Activated CD8-positive, alpha-beta memory T cell treated with anti-CD3 and anti-CD28 coated beads, Interleukin-2, amount 10 ng/mL, durations not matched to agents 7 days and 5 days (primary cell): Measurements from ENCODE around the gene SDCBP2. TPM values are rescaled to one million over a fixed set of nuclear protein-coding genes. Genes with fewer than 3 reads are reported as not detected.

Experiments
- ATAC-seq: fragments of 150-1000 bp; cut with Tn5 transposase; one replicate; pipeline ENCODE4 v1.10.0; 2021; ENCODE audit warnings: moderate library complexity
- CTCF ChIA-PET: fragments of 350-600 bp; sonication (Branson Sonifier 250); formaldehyde crosslinking; loops from one replicate; lab custom pipeline; 2021; ENCODE audit warnings: antibody characterized with exemption; lab: Charles Lee
- DNase-seq: peaks from one replicate; pipeline ENCODE4 v3.0.0-alpha.2; 2020
- H3K27ac Mint-ChIP-seq: one replicate; pipeline ENCODE4 v1.8.0; 2021; ENCODE audit warnings: mild to moderate bottlenecking, mixed read lengths
- H3K27me3 Mint-ChIP-seq: one replicate; pipeline ENCODE4 v1.8.0; 2021; ENCODE audit warnings: mixed read lengths
- H3K36me3 Mint-ChIP-seq: one replicate; pipeline ENCODE4 v1.8.0; 2021; ENCODE audit warnings: mild to moderate bottlenecking, mixed read lengths
- H3K4me1 Mint-ChIP-seq: one replicate; pipeline ENCODE4 v1.8.0; 2021; ENCODE audit warnings: mixed read lengths
- H3K4me3 Mint-ChIP-seq: one replicate; pipeline ENCODE4 v1.8.0; 2021; ENCODE audit warnings: mild to moderate bottlenecking, moderate library complexity, mixed read lengths
- H3K9me3 Mint-ChIP-seq: one replicate; pipeline ENCODE4 v1.8.0; 2022; ENCODE audit warnings: low read depth, mixed read lengths
- total RNA-seq, 2 experiments: library from RNA; stranded (reverse); gene quantifications; one replicate each; pipeline ENCODE4 v1.2.3, GENCODE V29; 2021

SDCBP2 gene
- total RNA-seq, 2 experiments from 2014 or later = 2.1 to 4.3 TPM

DNA sequence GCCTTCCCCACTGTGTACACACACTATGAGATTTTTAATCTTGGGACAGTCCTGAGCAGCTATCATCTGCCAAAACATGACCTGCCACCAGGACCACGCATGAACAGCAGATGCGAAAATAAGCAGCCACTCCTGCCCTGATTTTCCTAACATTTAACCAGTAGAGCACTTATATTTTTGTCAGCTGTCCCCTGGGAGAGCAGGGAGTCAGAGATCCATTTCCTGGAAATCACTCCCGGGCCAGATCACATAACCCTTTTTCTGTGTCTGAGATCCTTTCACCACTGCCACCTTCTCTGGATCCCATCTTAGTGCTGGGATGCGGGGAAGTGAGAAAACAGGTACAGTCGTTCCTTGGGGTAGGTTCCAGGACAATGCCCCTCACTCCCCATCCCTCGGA lies 5.7 kb downstream of the SDCBP2 start:
- Mint-ChIP-seq H3K4me3 (no peak overlapping the region), H3K4me1 (peaks cover 8% of the 10 kb centered on the region), H3K27me3 (no peaks in the 10 kb centered on the region), H3K27ac (no peak overlapping the region), H3K36me3 (peaks cover 3% of the 10 kb centered on the region), H3K9me3 (no peaks in the 10 kb centered on the region)
- CTCF ChIA-PET = interaction anchor here (4.7 kb wide), 1 partner anchor 114 kb away, joined by 21 read pairs; no protein-coding TSS in a partner anchor
- ATAC-seq (no peak), DNase-seq (no peak)

DNA sequence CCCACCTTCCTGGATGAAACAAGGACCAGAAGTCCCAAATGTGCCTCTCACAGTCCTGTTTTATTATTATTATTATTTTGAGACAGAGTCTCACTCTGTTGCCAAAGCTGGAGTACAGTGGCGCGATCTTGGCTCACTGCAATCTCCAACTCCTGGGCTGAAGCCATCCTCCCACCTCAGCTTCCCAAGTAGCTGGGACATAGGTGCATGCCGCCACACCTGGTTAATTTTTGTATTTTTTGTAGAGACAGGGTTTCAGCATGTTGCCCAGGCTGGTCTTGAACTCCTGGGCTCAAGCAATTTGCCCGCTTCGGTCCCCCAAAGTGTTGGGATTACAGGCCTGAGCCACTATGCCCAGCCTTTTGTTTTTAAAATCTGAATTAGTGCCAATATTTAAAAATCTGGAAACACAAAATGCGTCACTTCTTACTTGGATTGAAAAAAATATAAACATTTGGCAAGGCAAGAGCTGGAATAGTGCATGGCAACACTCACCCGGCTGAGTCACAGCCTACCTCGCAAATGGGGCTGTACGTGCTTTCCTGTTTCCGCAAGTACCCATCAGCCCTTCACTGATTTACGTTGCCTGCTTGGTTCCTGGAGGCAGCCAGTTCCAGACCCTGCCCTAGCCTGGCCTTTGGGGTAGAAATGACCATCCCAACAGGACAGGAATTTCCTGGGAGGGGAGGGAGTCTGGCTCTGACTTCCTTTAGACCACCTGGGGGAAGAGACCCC lies 6.3 kb downstream of the SDCBP2 start:
- Mint-ChIP-seq H3K27ac (no peak overlapping the region), H3K27me3 (no peaks in the 10 kb centered on the region), H3K9me3 (no peaks in the 10 kb centered on the region), H3K4me3 (no peak overlapping the region), H3K4me1 (peaks cover 14% of the 10 kb centered on the region), H3K36me3 (peaks cover 3% of the 10 kb centered on the region)
- ATAC-seq = no peak
- no peak for DNase-seq
- CTCF ChIA-PET = interaction anchor here (0.7 to 4.7 kb wide), 5 partner anchors 10 to 115 kb away, joined by 3 to 21 read pairs (median 4); no protein-coding TSS in a partner anchor

DNA sequence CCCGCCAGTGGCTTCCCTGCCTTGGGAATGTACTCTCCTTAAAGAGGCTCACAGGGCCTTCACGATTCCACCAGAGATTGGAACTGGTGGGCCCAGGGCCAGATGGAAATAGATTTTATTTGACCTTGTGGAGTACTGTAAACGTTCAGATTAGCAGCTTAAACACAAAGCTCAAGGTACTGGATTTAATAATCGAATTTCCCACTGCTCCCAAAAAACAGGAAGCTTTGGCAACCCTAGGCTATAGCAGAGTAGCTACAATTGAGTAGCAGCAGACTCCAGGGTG lies 7.3 kb downstream of the SDCBP2 start:
- Mint-ChIP-seq H3K4me1 (peaks cover 23% of the 10 kb centered on the region), H3K4me3 (no peak overlapping the region), H3K9me3 (no peaks in the 10 kb centered on the region), H3K36me3 (peaks cover 3% of the 10 kb centered on the region), H3K27me3 (no peaks in the 10 kb centered on the region), H3K27ac (no peak overlapping the region)
- ATAC-seq = no peak
- CTCF ChIA-PET = interaction anchor here (0.7 to 4.7 kb wide), 5 partner anchors 9 to 116 kb away, joined by 3 to 21 read pairs (median 4); no protein-coding TSS in a partner anchor
- DNase-seq = no peak

DNA sequence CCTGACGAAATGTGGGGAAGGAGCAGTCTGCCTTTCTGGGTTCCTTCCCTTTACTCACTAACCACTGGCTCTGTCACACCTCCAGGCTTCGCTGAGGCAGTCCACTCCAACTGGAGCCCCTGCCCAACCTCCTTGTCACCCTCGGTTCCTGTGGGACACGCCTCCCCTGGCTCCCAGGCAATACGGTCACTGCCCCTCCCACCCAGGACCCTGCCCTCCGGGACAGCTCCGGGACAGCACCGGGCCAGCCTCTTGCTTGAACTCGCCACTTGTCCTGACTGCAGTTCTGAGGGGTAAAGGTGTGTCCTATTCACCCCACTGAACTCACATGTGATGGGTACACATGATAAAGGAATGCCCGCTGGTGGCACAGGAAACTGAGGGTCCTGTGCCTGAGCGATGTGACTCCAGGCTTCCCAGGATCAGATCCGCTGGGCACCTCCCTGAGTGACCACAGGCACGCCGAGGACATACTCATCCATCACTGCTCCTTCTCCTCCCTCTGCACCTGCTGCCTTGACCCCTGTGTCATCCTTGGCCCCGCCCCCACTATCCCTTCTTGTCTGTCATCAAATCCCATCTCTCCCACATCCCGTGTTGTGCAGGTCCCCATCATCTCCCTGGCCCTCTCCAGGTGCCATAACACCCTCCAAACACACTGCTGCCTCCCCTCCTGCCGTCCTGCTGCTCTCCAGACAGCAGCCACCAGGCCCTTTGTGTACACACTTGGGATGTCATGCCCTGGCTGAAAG lies 7.9 kb downstream of the SDCBP2 start:
- DNase-seq (no peak), ATAC-seq (no peak)
- no peaks in the 10 kb centered on the region for H3K9me3 Mint-ChIP-seq
- H3K36me3 Mint-ChIP-seq = peaks cover 3% of the 10 kb centered on the region
- H3K4me1 Mint-ChIP-seq = peaks cover 23% of the 10 kb centered on the region
- no peak overlapping the region for H3K27ac Mint-ChIP-seq
- no peaks in the 10 kb centered on the region for H3K27me3 Mint-ChIP-seq
- no peak overlapping the region for H3K4me3 Mint-ChIP-seq
- CTCF ChIA-PET = interaction anchor here (1.0 to 4.7 kb wide), 2 partner anchors 8 to 117 kb away, joined by 6 to 21 read pairs; no protein-coding TSS in a partner anchor

DNA sequence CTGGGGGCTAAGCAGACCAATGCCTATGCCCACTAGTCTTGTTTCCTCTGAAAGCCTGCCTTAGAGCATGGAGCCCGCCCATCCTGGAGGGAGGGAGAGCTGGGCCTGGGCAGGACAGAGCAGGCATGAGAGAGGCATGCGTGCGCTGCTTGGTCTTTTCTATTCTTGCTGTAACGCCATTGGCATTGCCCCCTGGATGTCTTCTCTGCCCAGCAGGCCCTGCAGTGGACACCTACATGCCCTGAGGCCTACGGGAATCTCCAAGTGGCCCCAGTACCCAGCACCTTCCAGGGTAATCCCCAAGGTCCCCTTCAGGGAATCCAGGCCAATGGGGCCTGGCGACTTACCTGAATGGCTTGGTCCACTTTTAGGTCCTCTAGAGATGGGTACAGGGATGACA lies 8.9 kb downstream of the SDCBP2 start:
- CTCF ChIA-PET = interaction anchor here (1.9 kb wide), 1 partner anchor 117 kb away, joined by 4 read pairs; no protein-coding TSS in a partner anchor
- Mint-ChIP-seq H3K4me1 (peaks cover 23% of the 10 kb centered on the region), H3K9me3 (no peaks in the 10 kb centered on the region), H3K4me3 (no peak overlapping the region), H3K36me3 (peaks cover 3% of the 10 kb centered on the region), H3K27me3 (peaks cover 1% of the 10 kb centered on the region), H3K27ac (no peak overlapping the region)
- ATAC-seq = no peak
- no peak for DNase-seq

DNA sequence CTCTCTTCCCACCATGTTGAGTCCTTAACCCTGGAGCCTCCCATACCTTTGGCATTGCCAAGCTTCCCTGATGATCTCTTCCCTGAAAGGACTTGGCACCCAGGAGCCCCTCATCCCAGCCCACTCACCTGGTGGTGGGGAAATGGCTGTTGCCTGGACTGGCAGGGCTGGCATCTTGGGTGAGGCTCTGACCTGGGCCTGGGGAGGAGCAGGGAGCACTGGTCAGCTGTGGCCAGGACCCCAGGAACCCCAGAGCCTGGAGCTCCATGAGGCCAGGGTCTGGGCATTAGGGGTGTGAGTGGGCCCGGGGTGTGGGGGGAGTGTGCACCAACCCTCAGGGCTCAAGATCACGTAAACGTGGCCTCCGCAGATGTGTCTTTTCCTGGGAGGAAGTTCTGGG lies 9.5 kb downstream of the SDCBP2 start:
- ATAC-seq = no peak

DNA sequence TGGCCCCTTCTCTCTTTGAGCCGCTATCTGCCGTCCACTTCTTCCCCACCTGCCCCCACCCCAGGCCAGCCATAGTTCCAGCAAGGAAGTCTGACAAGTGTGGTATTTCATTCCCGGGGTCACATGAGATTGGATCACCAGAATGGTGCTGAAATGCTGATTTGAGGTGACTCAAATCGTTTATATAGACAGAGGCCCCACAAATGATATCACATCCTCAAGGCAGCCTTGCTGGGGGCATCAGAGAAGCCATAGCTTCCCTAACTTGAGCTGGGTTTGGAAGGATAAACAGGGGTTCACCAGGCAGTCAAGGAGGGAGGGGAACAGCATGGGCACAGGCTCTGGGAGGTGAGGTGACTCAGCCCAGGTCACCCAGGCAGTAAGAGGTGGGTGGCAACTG lies 9.9 kb downstream of the SDCBP2 start:
- H3K4me3 Mint-ChIP-seq = no peak overlapping the region

More for the DNA sequence above, 9.5 kb downstream of the SDCBP2 start:
- Mint-ChIP-seq H3K4me1 (peaks cover 23% of the 10 kb centered on the region), H3K27me3 (peaks cover 4% of the 10 kb centered on the region), H3K36me3 (peaks cover 3% of the 10 kb centered on the region), H3K9me3 (no peaks in the 10 kb centered on the region), H3K27ac (no peak overlapping the region), H3K4me3 (no peak overlapping the region)
- no peak for DNase-seq
- CTCF ChIA-PET = interaction anchor here (1.9 kb wide), 1 partner anchor 118 kb away, joined by 4 read pairs; no protein-coding TSS in a partner anchor

DNA sequence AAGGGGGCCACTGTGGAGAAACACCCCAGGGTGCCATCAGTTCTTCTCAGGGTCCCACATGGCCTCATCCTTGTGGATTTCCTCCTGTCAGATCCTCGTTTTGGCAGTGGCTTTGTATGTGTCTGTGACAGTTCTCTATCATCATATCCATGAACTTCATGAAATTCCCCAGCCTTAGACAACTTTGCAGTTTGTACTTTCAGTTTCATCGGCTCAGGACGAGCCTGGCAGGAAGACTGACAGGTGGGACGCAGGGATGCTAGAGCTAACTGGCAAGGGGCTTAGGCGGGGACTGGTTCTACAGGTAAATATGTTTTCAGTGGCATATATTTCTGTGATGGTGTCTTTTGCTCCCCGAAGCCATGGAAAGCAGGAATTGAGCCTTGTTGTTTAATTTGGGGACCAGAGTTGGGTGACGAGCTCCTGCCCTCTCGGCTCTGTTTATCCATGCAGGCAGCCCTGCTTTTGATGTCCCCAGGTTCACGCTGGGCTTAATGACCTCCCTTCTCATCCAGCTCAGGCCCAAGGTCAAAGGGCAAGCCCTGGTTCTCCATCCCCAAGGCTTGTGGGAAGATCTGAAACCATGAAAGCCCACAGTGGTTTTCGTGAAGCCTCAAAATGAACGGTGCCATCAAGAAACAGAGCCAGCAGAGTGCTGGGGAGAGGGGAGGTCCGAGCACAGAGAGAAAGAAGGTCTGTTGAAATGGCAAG lies 11.2 kb downstream of the SDCBP2 start:
- DNase-seq (no peak), ATAC-seq (no peak)
- CTCF ChIA-PET = interaction anchor here (1.8 to 4.3 kb wide), 2 partner anchors 10 to 119 kb away, joined by 4 to 41 read pairs; no protein-coding TSS in a partner anchor
- H3K9me3 Mint-ChIP-seq = no peaks in the 10 kb centered on the region
- peaks cover 4% of the 10 kb centered on the region for H3K27me3 Mint-ChIP-seq
- peaks cover 3% of the 10 kb centered on the region for H3K36me3 Mint-ChIP-seq
- H3K4me3 Mint-ChIP-seq = no peak overlapping the region
- H3K27ac Mint-ChIP-seq = no peak overlapping the region
- peaks cover 26% of the 10 kb centered on the region for H3K4me1 Mint-ChIP-seq

More for the DNA sequence above, 9.9 kb downstream of the SDCBP2 start:
- Mint-ChIP-seq H3K27ac (no peak overlapping the region), H3K27me3 (peaks cover 4% of the 10 kb centered on the region), H3K4me1 (peaks cover 23% of the 10 kb centered on the region), H3K9me3 (no peaks in the 10 kb centered on the region), H3K36me3 (peaks cover 3% of the 10 kb centered on the region)
- ATAC-seq = no peak
- no peak for DNase-seq
- CTCF ChIA-PET = interaction anchor here (1.9 kb wide), 1 partner anchor 118 kb away, joined by 4 read pairs; no protein-coding TSS in a partner anchor

DNA sequence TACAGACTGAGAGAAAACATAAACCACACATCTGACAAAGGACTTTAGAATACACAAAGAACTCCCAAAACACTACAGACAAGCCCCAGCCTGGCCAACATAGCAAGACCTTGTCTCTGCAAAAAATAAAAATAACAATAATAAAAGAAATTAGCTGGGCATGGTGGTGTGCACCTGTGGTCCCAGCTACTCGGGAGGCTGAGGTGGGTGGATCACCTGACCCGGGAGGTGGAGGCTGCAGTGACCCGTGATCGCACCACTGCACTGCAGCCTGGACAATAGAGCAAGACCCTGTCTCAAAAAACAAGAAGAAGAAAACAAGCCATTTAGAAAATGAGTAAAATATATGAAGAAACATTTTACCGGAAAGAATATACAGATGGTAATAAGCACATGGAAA lies 13.1 kb downstream of the SDCBP2 start:
- no peaks in the 10 kb centered on the region for H3K9me3 Mint-ChIP-seq
- H3K27me3 Mint-ChIP-seq = peaks cover 4% of the 10 kb centered on the region
- H3K36me3 Mint-ChIP-seq = no peaks in the 10 kb centered on the region
- peaks cover 26% of the 10 kb centered on the region for H3K4me1 Mint-ChIP-seq
- CTCF ChIA-PET = interaction anchor here (0.8 to 4.3 kb wide), 8 partner anchors 15 to 188 kb away, joined by 3 to 41 read pairs (median 4); no protein-coding TSS in a partner anchor
- no peak for ATAC-seq
- H3K27ac Mint-ChIP-seq = no peak overlapping the region
- H3K4me3 Mint-ChIP-seq = no peak overlapping the region
- no peak for DNase-seq

DNA sequence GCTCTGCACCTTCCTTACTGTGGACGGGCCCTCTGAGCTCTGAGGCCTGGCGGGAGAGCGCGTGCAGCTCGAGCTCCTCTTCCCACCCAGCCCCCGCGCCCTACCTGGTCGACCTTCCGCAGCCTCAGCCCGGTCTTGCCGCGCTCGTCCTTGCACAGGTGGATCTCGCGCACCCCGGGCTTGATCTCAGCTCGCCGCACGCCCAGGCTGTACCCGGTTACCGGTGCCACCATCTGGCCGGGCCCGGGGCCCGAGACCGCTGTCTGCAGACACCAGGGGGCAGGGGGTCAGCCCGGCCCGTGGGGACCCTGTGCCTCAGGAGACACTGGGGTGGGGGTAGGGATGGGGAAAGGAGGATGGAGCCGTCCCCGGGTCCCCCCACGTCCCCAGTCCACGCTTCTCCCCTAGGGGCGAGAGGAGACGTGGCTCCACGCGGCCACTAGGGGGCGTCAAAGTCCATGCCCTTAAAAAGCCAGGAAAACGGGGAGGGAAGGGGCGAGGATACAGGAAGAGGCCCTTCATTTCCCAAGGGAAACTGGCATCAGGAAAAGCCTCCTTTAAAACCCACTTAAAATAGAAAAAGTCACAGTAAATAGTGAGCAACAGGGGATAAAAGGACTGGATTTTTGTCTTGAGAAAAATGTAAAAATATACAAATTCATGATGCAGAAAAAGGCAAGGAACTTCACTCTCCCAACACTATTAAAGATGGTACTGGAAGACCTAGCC lies 15.5 kb downstream of the SDCBP2 start:
- Mint-ChIP-seq H3K27ac (no peak overlapping the region), H3K4me3 (no peak overlapping the region), H3K4me1 (peaks cover 19% of the 10 kb centered on the region), H3K9me3 (no peaks in the 10 kb centered on the region), H3K27me3 (peaks cover 4% of the 10 kb centered on the region), H3K36me3 (no peaks in the 10 kb centered on the region)
- ATAC-seq = peak; percentile 56
- CTCF ChIA-PET = interaction anchor here (0.6 to 2.6 kb wide), 20 partner anchors 8 to 205 kb away, joined by 3 to 23 read pairs (median 4); partner anchors contain the start of genes FKBP1A and SDCBP2
- DNase-seq = peak; percentile 63

DNA sequence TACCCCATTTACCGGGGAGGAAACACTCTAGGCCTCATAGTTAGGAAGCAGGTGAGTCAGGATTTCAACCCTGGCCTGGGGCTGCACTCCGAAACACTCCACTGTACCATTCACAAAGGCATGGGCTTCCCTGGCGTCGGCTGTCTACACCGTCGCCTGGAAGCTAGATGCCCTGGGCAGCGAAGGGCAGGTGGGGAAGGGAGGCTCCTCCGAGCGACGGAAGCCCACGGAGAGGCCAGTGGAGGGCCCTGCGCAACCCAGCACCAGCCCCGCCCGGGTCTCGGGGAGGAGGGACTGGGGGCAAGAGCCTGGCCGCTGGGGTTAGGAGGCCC lies 16.1 kb downstream of the SDCBP2 start:
- no peak overlapping the region for H3K4me3 Mint-ChIP-seq
- CTCF ChIA-PET = interaction anchor here (0.6 to 2.6 kb wide), 21 partner anchors 9 to 204 kb away, joined by 3 to 23 read pairs (median 4); partner anchors contain the start of genes FKBP1A and SDCBP2
- H3K27ac Mint-ChIP-seq = no peak overlapping the region
- peaks cover 4% of the 10 kb centered on the region for H3K27me3 Mint-ChIP-seq
- ATAC-seq (no peak), DNase-seq (no peak)
- no peaks in the 10 kb centered on the region for H3K9me3 Mint-ChIP-seq
- no peaks in the 10 kb centered on the region for H3K36me3 Mint-ChIP-seq
- H3K4me1 Mint-ChIP-seq = peaks cover 14% of the 10 kb centered on the region

DNA sequence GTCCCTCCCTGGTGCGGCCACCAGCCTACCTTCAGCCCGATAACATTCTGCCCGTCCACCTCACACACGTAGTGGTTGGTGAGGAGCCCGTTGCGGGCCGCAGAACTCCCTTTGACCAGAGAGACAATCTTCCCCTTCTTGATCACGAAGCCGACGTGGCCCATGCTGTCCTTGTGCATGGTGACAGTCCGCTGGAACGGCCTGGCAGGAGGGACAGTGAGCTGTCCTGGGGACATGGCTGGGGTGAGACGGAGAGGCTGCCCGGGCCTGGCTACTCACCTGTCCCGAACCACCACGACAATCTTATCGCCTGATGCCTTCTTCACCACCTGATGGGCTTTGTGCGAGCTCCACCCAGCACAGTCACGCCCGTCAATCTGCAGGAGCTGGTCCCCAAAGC lies 16.6 kb downstream of the SDCBP2 start:
- ATAC-seq = no peak
- H3K27ac Mint-ChIP-seq = no peak overlapping the region
- CTCF ChIA-PET = interaction anchor here (0.7 to 2.6 kb wide), 17 partner anchors 10 to 204 kb away, joined by 3 to 23 read pairs (median 4); partner anchors contain the start of genes FKBP1A and SDCBP2
- no peak for DNase-seq
- no peaks in the 10 kb centered on the region for H3K9me3 Mint-ChIP-seq
- H3K36me3 Mint-ChIP-seq = no peaks in the 10 kb centered on the region
- no peak overlapping the region for H3K4me3 Mint-ChIP-seq
- H3K4me1 Mint-ChIP-seq = peaks cover 8% of the 10 kb centered on the region
- peaks cover 4% of the 10 kb centered on the region for H3K27me3 Mint-ChIP-seq
